ENCODE measurements around the gene FAAH. TPM values are rescaled to one million over a fixed set of nuclear protein-coding genes. Genes with fewer than 3 reads are reported as not detected.

Gene FAAH
- total and polyA plus RNA-seq, 2 of the 13 experiments (the other 11 are each of a cell fraction or from before 2014, with no cell fraction given): 5.4 to 11.0 TPM

- TF ChIP-seq ZBTB40 (IDR thresholded peaks at IDR 0.05) (no peak), ZBTB40 (CRISPR knock-in tag; IDR thresholded peaks at IDR 0.05) (0 out of 2 replicates have a peak, but pooled peaks have one; percentile 41), ZNF800 (CRISPR knock-in tag; IDR thresholded peaks at IDR 0.05) (0 out of 2 replicates have a peak, but pooled peaks have one; percentile 24), ZIK1 (CRISPR knock-in tag; IDR thresholded peaks at IDR 0.05; ENCODE audit: borderline replicate concordance, low read depth) (no peak), SMAD3 (CRISPR knock-in tag; IDR thresholded peaks at IDR 0.05) (no peak), CEBPB (IDR thresholded peaks at IDR 0.05; ENCODE audit: borderline replicate concordance, low read depth, low read length) (peak; percentile 46; the same call in 1 of the 2 replicates), E2F2 (CRISPR knock-in tag; IDR thresholded peaks at IDR 0.05; ENCODE audit: borderline replicate concordance) (no peak), ETV5 (CRISPR knock-in tag; IDR thresholded peaks at IDR 0.05; ENCODE audit: borderline replicate concordance) (no peak), TBL1XR1 (IDR thresholded peaks at IDR 0.05; ENCODE audit: borderline replicate concordance, low read length, partially characterized antibody) (no peak), ZNF780A (CRISPR knock-in tag; IDR thresholded peaks at IDR 0.05) (no peak), TEF (CRISPR knock-in tag; IDR thresholded peaks at IDR 0.05) (no peak), ZNF691 (CRISPR knock-in tag; IDR thresholded peaks at IDR 0.05; ENCODE audit: borderline replicate concordance, low read depth) (peak; percentile 56; the same call in 1 of the 2 replicates), TBX3 (IDR thresholded peaks at IDR 0.05; ENCODE audit: borderline replicate concordance) (no peak), DMAP1 (CRISPR knock-in tag; IDR thresholded peaks at IDR 0.05) (0 out of 2 replicates have a peak, but pooled peaks have one; percentile 30), RARA (CRISPR knock-in tag; IDR thresholded peaks at IDR 0.05) (peak; percentile 84)
Observed at GRCh38 chr1:46418976-46419375, 24.9 kb downstream of the FAAH start (continued).
